ENCODE measurements around the gene INVS. TPM values are rescaled to one million over a fixed set of nuclear protein-coding genes. Genes with fewer than 3 reads are reported as not detected.

INVS gene
- polyA plus RNA-seq, 1 of the 3 experiments (the other 2 are of a cell fraction) = 8.1 TPM

GRCh38 chr9:100217536-100217935, 118.5 kb downstream of the INVS start:
- H3K27me3 ChIP-seq (ENCODE audit: insufficient read depth) = no peaks in the 10 kb centered on the region
- TF ChIP-seq, protein P1, sequence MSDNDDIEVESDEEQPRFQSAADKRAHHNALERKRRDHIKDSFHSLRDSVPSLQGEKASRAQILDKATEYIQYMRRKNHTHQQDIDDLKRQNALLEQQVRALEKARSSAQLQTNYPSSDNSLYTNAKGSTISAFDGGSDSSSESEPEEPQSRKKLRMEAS (IDR thresholded peaks at IDR 0.05; ENCODE audit: low read depth) = no peak
- TF ChIP-seq EP300 (IDR thresholded peaks at IDR 0.05; ENCODE audit: borderline replicate concordance in 1 of 2, low read depth in 1 of 2, low read length in 1 of 2) (no peak), CTCF (IDR thresholded peaks at IDR 0.05) (no peak), REST (IDR thresholded peaks at IDR 0.05; ENCODE audit: low read depth, low read length) (no peak), RXRA (IDR thresholded peaks at IDR 0.05; ENCODE audit: borderline replicate concordance, low read depth) (no peak), USF1 (IDR thresholded peaks at IDR 0.05; ENCODE audit: borderline replicate concordance, low read depth) (no peak), MXI1 (IDR thresholded peaks at IDR 0.05; ENCODE audit: low read depth, low read length) (no peak), GATA2 (CRISPR knock-in tag; IDR thresholded peaks at IDR 0.05) (no peak), TCF12 (IDR thresholded peaks at IDR 0.05) (no peak), CHD2 (IDR thresholded peaks at IDR 0.05; ENCODE audit: low read length, partially characterized antibody) (no peak), NFIC (IDR thresholded peaks at IDR 0.05; ENCODE audit: borderline replicate concordance) (no peak), SIN3A (IDR thresholded peaks at IDR 0.05; ENCODE audit: borderline replicate concordance, low read depth, low read length) (no peak), USF2 (IDR thresholded peaks at IDR 0.05; ENCODE audit: borderline replicate concordance, low read depth, low read length) (no peak), FOXM1 (IDR thresholded peaks at IDR 0.05; ENCODE audit: low read depth) (no peak), RCOR1 (IDR thresholded peaks at IDR 0.05; ENCODE audit: low read length) (no peak), IRF3 (IDR thresholded peaks at IDR 0.05; ENCODE audit: low read depth, low read length) (no peak)
- peaks cover 0 to 4% of the 10 kb centered on the region in 2 experiments; a peak in 1 of 4 replicates for H3K4me1 ChIP-seq (ENCODE audit: control insufficient read depth in 1 of 2, insufficient read depth in 2 of 2, low read depth in 1 of 2, low read length in 1 of 2)
- CTCF ChIA-PET = interaction anchor here (1.3 to 1.7 kb wide), 2 partner anchors 190 to 1040 kb away, joined by 3 read pairs; no protein-coding TSS in a partner anchor
- H3K27ac ChIP-seq (ENCODE audit: low read depth in 2 of 2, low read length in 1 of 2) = no peak overlapping the region
- POLR2A ChIA-PET = no interaction called here
- no peak for DNase-seq
- no peak overlapping the region for H2AFZ ChIP-seq (ENCODE audit: low read depth)
- no peak overlapping the region for H3K4me2 ChIP-seq
- H3K4me3 ChIP-seq (ENCODE audit: low read depth in 2 of 2, low read length in 1 of 2) = no peak overlapping the region
- peaks cover 3 to 9% of the 10 kb centered on the region in 2 experiments for H3K36me3 ChIP-seq (replicated peaks in 1 of 2; ENCODE audit: control insufficient read depth in 1 of 2, insufficient read depth in 2 of 2, low read length in 1 of 2)
- no peaks in the 10 kb centered on the region for H3K79me2 ChIP-seq (ENCODE audit: insufficient read depth)
- no peaks in the 10 kb centered on the region for H4K20me1 ChIP-seq (ENCODE audit: insufficient read depth)
- no peaks in the 10 kb centered on the region for H3K9me3 ChIP-seq
- H3F3A ChIP-seq (replicated peaks; ENCODE audit: insufficient read depth) = peaks cover 21% of the 10 kb centered on the region
- WGBS (ENCODE audit: low lambda C conversion rate) = 99% methylated on average over 2 of the region's 2 CpGs
- no peak overlapping the region for H3K9ac ChIP-seq
- no peaks in the 10 kb centered on the region for H3K9me2 ChIP-seq

All from SK-N-SH (cell line).